Panc1 (cell line): ENCODE measurements around the gene TBC1D22A. TPM values are rescaled to one million over a fixed set of nuclear protein-coding genes. Genes with fewer than 3 reads are reported as not detected.

ENCODE experiments used
- ATAC-seq: fragments of 200-7000 bp; cut with Tn5 transposase; 2 replicates; pipeline ENCODE4 v1.9.1; 2020; ENCODE audit warnings: mild to moderate bottlenecking, moderate library complexity
- BruUV-seq: library from RNA; stranded (reverse); fragments of 400-500 nt; replicated peaks from 2 replicates; lab custom pipeline; 2021; lab: Mats Ljungman, UMichigan
- CTCF ChIA-PET: fragments of 300-600 bp; sonication (Branson Sonifier 250); formaldehyde crosslinking; loops from one replicate; lab custom pipeline; 2022; ENCODE audit warnings: antibody characterized with exemption; lab: Charles Lee
- POLR2A ChIA-PET: fragments of 300-600 bp; sonication (Branson Sonifier 250); formaldehyde crosslinking; loops from one replicate; lab custom pipeline; 2022; ENCODE audit warnings: antibody characterized with exemption; lab: Charles Lee
- DNase-seq: peaks from one replicate; pipeline ENCODE4 v3.0.0-alpha.2; 2010; ENCODE audit warnings: low read depth, low spot score
- H3K27ac ChIP-seq: 2 replicates; pipeline ENCODE4 v1.5.1; 2011; ENCODE audit warnings: mild to moderate bottlenecking, low read length, inconsistent platforms
- H3K27me3 ChIP-seq: fragments of 200-500 bp; sonication (Bioruptor generic); 2 replicates; pipeline ENCODE4 v1.6.0; 2014; ENCODE audit warnings: low read length, inconsistent platforms; ENCODE audit not compliant: control insufficient read depth, insufficient read depth
- H3K36me3 ChIP-seq: fragments of 200-500 bp; sonication (Bioruptor generic); 2 replicates; pipeline ENCODE4 v1.5.1; 2014; ENCODE audit warnings: inconsistent platforms, mild to moderate bottlenecking, low read length, moderate library complexity; ENCODE audit not compliant: control insufficient read depth, insufficient read depth
- H3K4me1 ChIP-seq: 2 replicates; pipeline ENCODE4 v1.5.1; 2011; ENCODE audit warnings: inconsistent platforms, mild to moderate bottlenecking, low read length, moderate library complexity; ENCODE audit not compliant: control insufficient read depth, insufficient read depth
- H3K4me3 ChIP-seq, 2 experiments: 2 replicates each; pipeline ENCODE4 v1.5.1; 2011 to 2012; ENCODE audit warnings: low read depth in 2 of 2, low read length in 2 of 2, mild to moderate bottlenecking in 2 of 2, inconsistent platforms in 1 of 2, moderate library complexity in 1 of 2
- H3K9me3 ChIP-seq: fragments of 200-500 bp; sonication (Bioruptor generic); 2 replicates; pipeline ENCODE4 v1.5.1; 2014; ENCODE audit warnings: low read depth, mild to moderate bottlenecking, inconsistent platforms, low read length, moderate library complexity; ENCODE audit not compliant: control insufficient read depth, insufficient read depth
- CTCF ChIP-seq: fragments of 450-650 bp; IDR thresholded peaks from 2 replicates; pipeline ENCODE4 v1.5.1; 2017; ENCODE audit warnings: mild to moderate bottlenecking
- POLR2AphosphoS5 ChIP-seq: IDR thresholded peaks from 2 replicates; pipeline ENCODE4 v1.6.1; 2012; ENCODE audit warnings: mild to moderate bottlenecking, low read depth, low read length, moderate library complexity
- REST ChIP-seq, 2 experiments: IDR thresholded peaks; 2 replicates each; pipeline ENCODE4 v1.6.1; 2011 to 2012; ENCODE audit warnings: low read depth in 2 of 2, control low read depth in 1 of 2, low read length in 1 of 2, mild to moderate bottlenecking in 1 of 2, moderate library complexity in 1 of 2; ENCODE audit not compliant: insufficient read depth in 1 of 2
- SIN3A ChIP-seq: IDR thresholded peaks from 2 replicates; pipeline ENCODE4 v1.6.1; 2012; ENCODE audit warnings: low read depth, mild to moderate bottlenecking, low read length, moderate library complexity, borderline replicate concordance; ENCODE audit not compliant: insufficient read depth
- TCF7L2 ChIP-seq: IDR thresholded peaks from 2 replicates; pipeline ENCODE4 v1.6.1; 2011; ENCODE audit warnings: mild to moderate bottlenecking, low read depth, low read length, inconsistent platforms
- in situ Hi-C: cut with HindIII; loops from 2 replicates; pipeline ENCODE4 v1.10.0; 2016; ENCODE audit warnings: low sequenced_read_pairs, low pct_unique_long_range_greater_than_20kb
- intact Hi-C: fragments of 100-400 bp; cut with micrococcal nuclease; formaldehyde crosslinking; loops from one replicate; pipeline ENCODE4 v1.10.0; 2022; ENCODE audit not compliant: unreplicated experiment
- total RNA-seq: library from RNA; stranded (reverse); gene quantifications from one replicate; pipeline ENCODE4 v1.2.1, GENCODE V29; 2021; ENCODE audit not compliant: unreplicated experiment

Gene TBC1D22A
- total RNA-seq, 1 experiment from 2014 or later = 28.7 TPM

- H3K27me3 ChIP-seq = no peaks in the 10 kb centered on the region
- H3K9me3 ChIP-seq = no peaks in the 10 kb centered on the region
- TF ChIP-seq CTCF (no peak), POLR2AphosphoS5 (no peak), REST (IDR thresholded peaks at IDR 0.05; ENCODE audit: insufficient read depth in 1 of 2, low read depth in 2 of 2, low read length in 1 of 2) (no peak)
- POLR2A ChIA-PET = no interaction called here
- intact Hi-C loops = no loop called here
- no peak overlapping the region for H3K27ac ChIP-seq
- ATAC-seq (no peak), DNase-seq (no peak)
- no TSS peak for BruUV-seq
- in situ Hi-C loops = no loop called here
- peaks cover 3% of the 10 kb centered on the region; the same call in 1 of the 2 replicates for H3K4me1 ChIP-seq
- no peak overlapping the region for H3K4me3 ChIP-seq
- H3K36me3 ChIP-seq = no peaks in the 10 kb centered on the region
- CTCF ChIA-PET = no interaction called here
These were observed 392.2 kb downstream of the TBC1D22A start for GRCh38 chr22:47154621-47155081.

GRCh38 chr22:47155131-47155885, 392.9 kb downstream of the TBC1D22A start:
- in situ Hi-C loops = no loop called here
- Histone ChIP-seq H3K9me3 (no peaks in the 10 kb centered on the region), H3K27me3 (no peaks in the 10 kb centered on the region), H3K4me1 (peaks cover 3% of the 10 kb centered on the region; the same call in 1 of the 2 replicates), H3K36me3 (no peaks in the 10 kb centered on the region), H3K4me3 (no peak overlapping the region), H3K27ac (no peak overlapping the region)
- no peak for DNase-seq
- POLR2A ChIA-PET = no interaction called here
- intact Hi-C loops = no loop called here
- TF ChIP-seq SIN3A = no peak
- no TSS peak for BruUV-seq
- CTCF ChIA-PET = no interaction called here
- ATAC-seq = no peak

GRCh38 chr22:47155912-47156311, 393.5 kb downstream of the TBC1D22A start:
- no peak overlapping the region for H3K4me3 ChIP-seq
- ChIA-PET CTCF (no interaction called here), POLR2A (no interaction called here)
- TF ChIP-seq REST (IDR thresholded peaks at IDR 0.05; ENCODE audit: insufficient read depth in 1 of 2, low read depth in 2 of 2, low read length in 1 of 2) (no peak), CTCF (no peak), POLR2AphosphoS5 (no peak), TCF7L2 (no peak), SIN3A (no peak)
- intact Hi-C loops = no loop called here
- H3K9me3 ChIP-seq = no peaks in the 10 kb centered on the region
- in situ Hi-C loops = no loop called here
- DNase-seq (no peak), ATAC-seq (no peak)
- no peaks in the 10 kb centered on the region for H3K27me3 ChIP-seq
- no TSS peak for BruUV-seq
- peaks cover 3% of the 10 kb centered on the region; the same call in 1 of the 2 replicates for H3K4me1 ChIP-seq
- H3K36me3 ChIP-seq = no peaks in the 10 kb centered on the region
- H3K27ac ChIP-seq = no peak overlapping the region
